GM11168 (cell line): ENCODE data around the gene CSNK1E.

Source experiments
- in situ Hi-C: fragments of 300-500 bp; cut with MboI; formaldehyde crosslinking; loops from one replicate; pipeline ENCODE4 v1.12.0; 2022; ENCODE audit warnings: low sequenced_read_pairs; ENCODE audit not compliant: unreplicated experiment

Gene CSNK1E

DNA sequence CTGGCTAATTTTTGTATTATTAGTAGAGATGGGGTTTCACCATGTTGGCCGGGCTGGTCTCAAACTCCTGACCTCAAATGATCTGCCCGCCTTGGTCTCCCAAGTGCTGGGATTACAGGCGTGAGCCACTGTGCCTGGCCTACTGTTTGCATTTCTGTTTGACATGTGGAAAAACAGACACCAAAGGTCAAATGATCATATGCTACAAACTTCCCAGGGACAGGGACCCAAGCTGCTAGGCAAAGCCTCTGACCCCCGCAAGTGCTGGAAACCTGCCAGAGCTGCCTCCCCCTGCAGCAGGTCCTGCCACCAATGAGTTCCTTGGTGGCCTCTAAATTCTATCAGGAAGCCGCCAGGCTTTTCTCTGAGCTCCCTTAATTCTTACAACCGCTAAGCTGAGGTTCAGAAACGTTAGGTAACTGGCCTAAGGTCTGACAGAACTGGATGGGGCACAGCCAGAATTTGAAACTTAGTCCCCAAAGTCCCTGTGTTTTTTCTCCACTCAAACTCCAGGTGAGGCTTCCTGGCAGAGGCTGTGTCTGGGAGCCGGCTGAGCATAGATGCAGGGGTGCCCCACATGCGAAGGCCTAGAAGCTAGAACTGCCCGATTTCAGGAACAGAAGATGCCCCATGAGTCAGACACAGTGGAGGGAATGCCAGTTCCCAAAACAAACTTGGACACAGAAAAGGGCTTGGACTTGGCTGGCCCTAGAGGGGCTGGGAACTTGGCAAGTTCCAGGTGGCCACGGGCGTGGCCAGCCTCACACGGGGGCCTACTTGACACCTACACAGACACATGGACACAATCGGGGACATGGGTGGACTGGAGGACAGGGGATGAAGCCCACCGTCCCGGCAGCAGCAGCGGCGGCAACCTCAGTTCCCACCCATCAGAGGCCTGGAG, 7.4 kb downstream of the CSNK1E start:
- in situ Hi-C loops = loop anchor here (5.0 kb wide), 1 partner anchor 48 kb away; no protein-coding TSS in a partner anchor

DNA sequence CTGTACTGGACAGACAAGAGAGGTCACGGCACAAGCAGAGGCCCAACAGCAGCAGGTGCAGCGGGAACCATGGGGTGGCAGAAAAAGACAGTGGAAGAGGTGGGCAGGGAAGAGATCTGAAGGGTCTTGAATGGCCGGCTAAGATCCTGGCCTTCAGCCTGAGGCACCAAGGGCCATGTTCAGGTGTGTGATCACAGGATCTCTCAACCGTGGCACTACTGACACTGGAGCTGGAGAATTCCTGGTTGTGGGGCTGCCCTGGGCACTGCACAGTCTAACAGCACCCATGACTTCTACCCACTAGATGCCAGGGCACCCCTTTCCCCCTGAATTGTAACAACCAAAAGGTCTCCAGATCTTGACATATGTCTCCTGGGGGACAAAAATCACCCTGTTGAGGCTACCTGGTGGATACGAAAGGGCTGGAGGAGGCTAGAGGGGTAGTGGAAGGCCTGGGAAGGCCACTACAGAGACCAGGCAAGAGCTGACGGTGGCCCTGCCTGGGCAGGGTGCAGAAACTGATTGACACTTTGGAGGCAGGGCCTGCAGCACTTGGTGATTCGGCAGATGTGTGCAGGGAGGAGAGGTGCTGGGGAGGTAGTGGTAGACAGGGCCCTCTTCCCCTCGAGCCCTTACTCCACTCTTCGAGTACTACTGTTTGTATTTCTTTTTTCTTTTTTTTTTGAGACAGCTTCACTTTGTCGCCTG, 8.3 kb downstream of the CSNK1E start:
- in situ Hi-C loops = loop anchor here (5.0 kb wide), 1 partner anchor 47 kb away; no protein-coding TSS in a partner anchor

DNA sequence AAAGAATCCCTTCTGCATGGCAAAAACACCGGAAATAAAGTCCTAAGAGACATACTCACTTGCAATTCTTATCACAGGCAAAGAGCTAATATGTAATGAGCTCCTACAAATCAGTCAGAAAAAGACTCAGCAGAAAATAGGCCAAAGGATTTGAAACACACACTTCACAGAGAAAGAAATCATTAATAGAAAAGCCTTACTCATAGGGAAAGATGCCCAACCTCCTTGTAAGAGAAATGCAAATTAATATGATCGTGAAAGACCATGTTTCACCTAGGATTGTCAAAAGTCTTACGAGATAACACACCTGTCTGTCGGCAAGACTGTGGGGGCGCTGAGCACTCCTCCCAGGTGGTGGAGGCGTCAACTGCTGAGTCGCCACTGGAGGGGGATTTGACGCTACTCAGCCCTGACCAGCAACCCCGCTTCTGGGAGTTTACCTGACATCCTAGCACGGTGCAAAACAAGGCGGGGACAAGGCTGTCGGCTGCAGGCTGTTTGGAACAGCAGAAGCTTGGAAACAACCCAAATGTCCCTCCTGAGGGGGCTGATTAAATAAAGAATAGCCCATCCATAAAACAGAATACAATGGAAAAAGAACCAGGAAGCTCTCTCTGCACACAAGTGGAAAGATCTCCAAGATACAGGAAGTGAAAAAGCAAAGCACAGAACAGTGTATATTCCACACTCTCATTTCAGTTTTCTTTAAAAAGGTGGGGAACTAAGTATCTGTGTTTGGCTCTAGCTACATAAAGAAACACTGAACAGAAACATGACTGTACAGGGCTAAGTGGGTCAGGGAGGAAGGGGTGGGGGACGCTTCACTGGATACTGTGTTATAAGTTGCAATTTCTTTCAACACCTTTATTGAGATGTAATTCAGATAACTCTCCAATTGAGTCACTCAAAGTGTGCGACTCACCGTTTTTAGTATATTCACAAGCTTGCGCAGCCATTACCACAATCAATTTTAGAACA, 11.5 kb downstream of the CSNK1E start:
- in situ Hi-C loops = loop anchor here (5.0 kb wide), 1 partner anchor 43 kb away; no protein-coding TSS in a partner anchor

- in situ Hi-C loops = no loop called here
Measured at GRCh38 chr22:38304526-38304925, 12.7 kb downstream of the CSNK1E start.

GRCh38 chr22:38303974-38304373, 13.3 kb downstream of the CSNK1E start:
- in situ Hi-C loops = no loop called here

DNA sequence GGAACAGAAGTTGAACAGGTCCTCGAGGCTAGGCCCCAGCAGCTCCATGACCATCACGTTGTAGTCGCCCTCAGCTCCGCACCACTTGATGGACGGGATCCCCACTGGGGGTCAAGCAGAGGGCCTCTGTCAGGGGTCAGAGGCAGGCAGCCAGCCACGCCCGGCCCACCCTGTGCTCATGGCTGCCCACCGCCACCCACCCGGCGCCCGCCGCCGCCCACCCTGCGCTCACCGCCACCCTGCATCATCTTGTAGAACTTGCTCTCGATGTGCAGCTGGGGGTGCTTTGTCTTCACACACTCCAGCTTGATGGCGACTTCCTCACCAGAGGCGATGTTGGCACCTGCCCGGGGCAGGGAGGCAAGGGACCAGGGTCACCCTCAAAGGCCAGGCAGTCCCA, 14.3 kb downstream of the CSNK1E start:
- in situ Hi-C loops = no loop called here

GRCh38 chr22:38300946-38301345, 16.3 kb downstream of the CSNK1E start:
- in situ Hi-C loops = no loop called here

- in situ Hi-C loops = no loop called here
Measured at GRCh38 chr22:38300197-38300945, 16.9 kb downstream of the CSNK1E start.

- in situ Hi-C loops = no loop called here
Measured at GRCh38 chr22:38299770-38300102, 17.5 kb downstream of the CSNK1E start.

DNA sequence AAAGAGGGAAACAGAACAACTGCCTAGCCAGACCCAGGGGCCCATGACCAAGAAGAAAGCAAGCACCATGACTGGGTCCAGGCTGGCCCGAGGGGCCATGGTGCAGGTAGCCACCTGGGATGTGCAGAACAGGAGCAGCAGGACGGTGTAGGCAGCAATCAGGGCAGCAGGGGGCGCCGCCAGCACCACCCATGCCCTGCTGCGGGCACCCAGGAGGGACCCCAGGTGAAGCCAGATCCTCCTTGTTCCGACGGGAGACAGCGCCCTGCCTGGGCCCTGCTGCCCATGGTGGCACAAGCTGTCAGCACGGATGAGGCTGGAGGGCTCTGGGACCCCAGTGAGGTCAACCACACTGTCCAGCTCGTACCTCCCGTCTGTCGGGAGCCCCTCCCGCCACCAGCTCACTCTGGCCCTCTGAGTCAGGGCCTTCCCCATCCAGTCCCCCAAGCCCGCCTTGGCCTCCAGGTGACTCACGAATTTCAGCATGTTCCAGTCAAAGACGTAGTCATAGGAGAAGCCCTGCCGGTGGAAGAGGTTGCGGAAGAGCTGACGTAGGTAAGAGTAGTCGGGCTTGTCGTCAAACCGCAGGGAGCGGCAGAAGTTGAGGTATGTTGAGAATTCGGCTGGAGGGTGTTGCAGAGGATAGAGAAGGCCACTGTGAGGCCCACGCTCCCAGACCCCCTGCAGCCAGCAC, 18.8 kb downstream of the CSNK1E start:
- in situ Hi-C loops = no loop called here

- in situ Hi-C loops = no loop called here
Measured at GRCh38 chr22:38296372-38296771, 20.9 kb downstream of the CSNK1E start.

DNA sequence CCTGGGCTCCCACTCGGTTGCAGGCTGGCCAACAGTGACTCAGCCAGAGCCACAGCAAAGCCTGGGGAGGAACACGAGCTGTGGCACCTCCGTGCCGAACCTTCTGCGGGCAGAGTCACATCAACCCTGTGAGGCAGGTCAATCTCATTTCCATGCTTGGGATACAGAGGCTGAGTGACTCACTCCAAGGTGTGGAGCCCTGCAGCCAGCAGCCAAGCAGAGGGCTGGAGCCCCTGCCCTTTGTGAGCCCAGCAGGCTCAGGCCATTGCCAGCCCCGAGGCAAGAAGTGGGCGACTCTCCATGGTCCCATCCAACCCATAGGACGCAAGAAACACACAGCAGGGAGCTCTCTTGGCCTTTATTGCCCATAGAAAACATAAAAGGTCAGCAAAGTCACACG, 21.4 kb downstream of the CSNK1E start:
- in situ Hi-C loops = no loop called here

DNA sequence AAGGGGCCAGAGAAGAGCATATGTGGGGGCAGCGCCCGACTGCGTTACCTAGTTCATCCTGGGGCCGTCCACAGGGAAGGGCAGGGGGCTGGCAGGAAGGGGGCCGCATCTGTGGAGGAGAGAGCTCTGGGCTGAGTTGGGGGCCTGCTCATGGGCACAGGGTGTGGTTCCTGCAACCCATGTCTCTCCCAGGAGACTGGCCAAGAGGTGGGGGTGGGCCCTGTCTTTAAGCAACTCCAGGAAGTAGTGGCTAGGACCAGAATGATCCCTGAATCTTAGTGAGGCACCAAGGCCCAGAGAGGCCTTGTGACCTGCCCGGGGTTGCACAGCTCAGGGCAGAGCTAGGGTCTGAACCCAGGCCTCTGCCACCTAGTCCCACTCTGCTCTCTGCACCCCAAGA, 21.9 kb downstream of the CSNK1E start:
- in situ Hi-C loops = no loop called here

DNA sequence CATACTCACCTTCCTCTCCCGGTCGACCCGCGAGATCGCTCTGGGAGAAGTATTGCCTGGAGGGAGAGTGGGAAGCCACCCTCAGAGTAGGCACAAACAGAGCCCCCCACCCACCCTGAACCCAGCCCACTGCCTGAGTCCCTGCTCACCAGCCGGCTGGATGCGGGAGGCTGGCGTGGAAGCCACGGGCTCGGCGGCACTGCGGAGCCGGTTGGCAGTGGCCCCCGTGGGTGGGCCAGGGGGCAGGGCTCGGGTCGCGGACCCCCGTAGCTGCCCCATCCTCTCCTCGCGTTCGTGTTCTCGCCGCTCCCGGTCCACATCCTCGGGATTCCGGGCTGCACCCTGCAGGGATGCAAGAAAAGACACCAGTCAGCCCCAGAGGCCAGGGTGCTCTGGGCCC, 23.0 kb downstream of the CSNK1E start:
- in situ Hi-C loops = no loop called here

- in situ Hi-C loops = no loop called here
Measured at GRCh38 chr22:38292694-38293093, 24.5 kb downstream of the CSNK1E start.

- in situ Hi-C loops = no loop called here
Measured at GRCh38 chr22:38291201-38291777, 25.9 kb downstream of the CSNK1E start.

DNA sequence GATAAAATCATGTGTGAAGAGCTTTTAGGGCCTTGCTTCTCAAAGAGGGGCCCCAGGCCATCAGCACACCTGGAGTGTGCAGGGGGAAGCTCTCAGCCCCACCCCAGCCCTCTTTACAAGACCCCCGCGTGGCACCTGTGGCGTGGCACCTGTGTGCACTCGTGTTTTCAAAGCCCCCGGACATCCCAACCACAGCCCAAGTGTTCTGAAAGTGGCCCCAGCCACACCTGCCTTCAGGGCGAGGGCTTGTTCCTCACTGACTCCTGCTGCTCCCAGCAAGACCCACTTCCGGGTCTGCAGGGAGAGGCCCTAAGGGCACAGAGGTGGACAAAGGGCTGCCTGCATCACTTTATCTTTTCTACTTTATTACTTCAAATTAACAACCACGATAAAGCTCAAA, 26.9 kb downstream of the CSNK1E start:
- in situ Hi-C loops = no loop called here

GRCh38 chr22:38289583-38290082, 27.6 kb downstream of the CSNK1E start:
- in situ Hi-C loops = no loop called here
